ENCODE data around the gene NUP210L. TPM values are rescaled to one million over a fixed set of nuclear protein-coding genes. Genes with fewer than 3 reads are reported as not detected.

The NUP210L gene
- total and polyA plus RNA-seq, 2 of the 13 experiments (the other 11 are each of a cell fraction or from before 2014, with no cell fraction given): not detected

GRCh38 chr1:154182344-154183045 is 27.6 kb upstream of the NUP210L start (continued):
- peak; percentile 62 for TF ChIP-seq ZNF407 (CRISPR knock-in tag; IDR thresholded peaks at IDR 0.05; ENCODE audit: not compliant biosample characterization)
- no peak for TF ChIP-seq RAD21 (CRISPR knock-in tag; IDR thresholded peaks at IDR 0.05)
- TF ChIP-seq MNT (IDR thresholded peaks at IDR 0.05): no peak
- no peak for TF ChIP-seq ZNF281 (CRISPR knock-in tag; IDR thresholded peaks at IDR 0.05; ENCODE audit: borderline replicate concordance)
- no peak for TF ChIP-seq TSC22D2 (CRISPR knock-in tag; IDR thresholded peaks at IDR 0.05; ENCODE audit: borderline replicate concordance)
- no peak for TF ChIP-seq MXD3 (CRISPR knock-in tag; IDR thresholded peaks at IDR 0.05)
- TF ChIP-seq ZNF780A (CRISPR knock-in tag; IDR thresholded peaks at IDR 0.05): no peak
- peak; percentile 65; the same call in 1 of the 2 replicates for TF ChIP-seq ZNF235 (CRISPR knock-in tag; IDR thresholded peaks at IDR 0.05; ENCODE audit: borderline replicate concordance)
- TF ChIP-seq REXO4 (CRISPR knock-in tag; IDR thresholded peaks at IDR 0.05; ENCODE audit: borderline replicate concordance): no peak
- TF ChIP-seq NFIB (CRISPR knock-in tag; IDR thresholded peaks at IDR 0.05; ENCODE audit: borderline replicate concordance): no peak
- no peak for TF ChIP-seq ZNF816 (CRISPR knock-in tag; IDR thresholded peaks at IDR 0.05; ENCODE audit: borderline replicate concordance)
- TF ChIP-seq PREB (CRISPR knock-in tag; IDR thresholded peaks at IDR 0.05): no peak

Data from HepG2 (cell line).